COR-L47 (cell line): ENCODE data around the gene TSTD1.
"Not testable (repeated sequence)": the region's sequence is repeated elsewhere in the genome, so short reads cannot be mapped to it uniquely, and the experiment has no call there.

ENCODE experiments used
- DNase-seq: peaks from one replicate; lab custom pipeline; 2025; lab: John Stamatoyannopoulos, UW

TSTD1 gene

GRCh38 chr1:161008869-161009510, 29.8 kb downstream of the TSTD1 start:
- DNase-seq = no peak

GRCh38 chr1:161007369-161007768, 31.4 kb downstream of the TSTD1 start:
- no peak for DNase-seq

GRCh38 chr1:161006563-161006962, 32.2 kb downstream of the TSTD1 start:
- DNase-seq = no peak

- no peak for DNase-seq
Measured at GRCh38 chr1:161001525-161001924, 37.2 kb downstream of the TSTD1 start.

GRCh38 chr1:161000736-161001480, 37.9 kb downstream of the TSTD1 start:
- DNase-seq = no peak

GRCh38 chr1:160999376-160999775, 39.4 kb downstream of the TSTD1 start:
- DNase-seq = no peak

- DNase-seq = peak; percentile 21
Measured at GRCh38 chr1:160997323-160998038, 41.3 kb downstream of the TSTD1 start.

GRCh38 chr1:160996178-160996577, 42.6 kb downstream of the TSTD1 start:
- DNase-seq = no peak

- DNase-seq = no peak
Measured at GRCh38 chr1:160993544-160994193, 45.1 kb downstream of the TSTD1 start.

GRCh38 chr1:160992036-160992435, 46.7 kb downstream of the TSTD1 start:
- DNase-seq = not testable (repeated sequence)
